ENCODE measurements around the gene CRKL. TPM values are rescaled to one million over a fixed set of nuclear protein-coding genes. Genes with fewer than 3 reads are reported as not detected.

The CRKL gene
- polyA plus RNA-seq, 1 of the 3 experiments (the other 2 are of a cell fraction) = 9.6 TPM

DNA sequence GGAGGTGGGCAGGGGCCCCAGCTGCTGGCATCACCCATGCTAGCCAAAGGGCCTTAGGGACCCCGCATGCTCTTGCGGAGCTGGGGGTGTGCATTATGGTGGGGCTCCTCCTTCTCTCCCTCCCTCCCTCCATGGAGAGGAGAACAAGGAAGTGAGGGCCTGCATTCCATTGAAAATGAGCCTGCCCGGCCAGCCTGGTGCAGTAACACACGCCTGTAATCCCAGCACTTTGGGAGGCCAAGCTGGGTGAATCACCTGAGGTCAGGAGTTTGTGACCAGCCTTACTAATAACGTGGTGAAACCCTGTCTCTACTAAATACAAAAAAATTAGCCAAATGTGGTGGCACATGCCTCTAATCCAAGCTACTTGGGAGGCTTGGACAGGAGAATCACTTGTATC is 36.0 kb upstream of the CRKL start:
- POLR2A ChIA-PET = interaction anchor here (1.0 kb wide), 1 partner anchor 14 kb away, joined by 3 read pairs; no protein-coding TSS in a partner anchor

More for the DNA sequence above, 36.0 kb upstream of the CRKL start:
- H3K4me1 ChIP-seq (ENCODE audit: control insufficient read depth in 1 of 2, insufficient read depth in 2 of 2, low read depth in 1 of 2, low read length in 1 of 2) = peaks cover 0 to 13% of the 10 kb centered on the region in 2 experiments; a peak in 1 of 4 replicates
- WGBS (ENCODE audit: low lambda C conversion rate) = 89% methylated on average over 5 of the region's 5 CpGs
- no peaks in the 10 kb centered on the region for H4K20me1 ChIP-seq (ENCODE audit: insufficient read depth)
- CTCF ChIA-PET = interaction anchor here (1.1 to 1.7 kb wide), 2 partner anchors 9 to 101 kb away, joined by 4 read pairs; partner anchors contain the start of gene LZTR1
- H3K9me3 ChIP-seq = no peaks in the 10 kb centered on the region
- no peaks in the 10 kb centered on the region for H3K79me2 ChIP-seq (ENCODE audit: insufficient read depth)
- peaks cover 6 to 12% of the 10 kb centered on the region in 2 experiments for H3K36me3 ChIP-seq (replicated peaks in 1 of 2; ENCODE audit: control insufficient read depth in 1 of 2, insufficient read depth in 2 of 2, low read length in 1 of 2)
- peaks cover 10% of the 10 kb centered on the region for H3F3A ChIP-seq (replicated peaks; ENCODE audit: insufficient read depth)
- no peak overlapping the region for H3K4me2 ChIP-seq
- H3K27me3 ChIP-seq (ENCODE audit: insufficient read depth) = no peaks in the 10 kb centered on the region
- no peaks in the 10 kb centered on the region for H3K9me2 ChIP-seq
- no peak overlapping the region for H2AFZ ChIP-seq (ENCODE audit: low read depth)
- H3K4me3 ChIP-seq (ENCODE audit: low read depth in 2 of 2, low read length in 1 of 2) = no peak overlapping the region
- no peak overlapping the region for H3K9ac ChIP-seq
- H3K27ac ChIP-seq (ENCODE audit: low read depth in 2 of 2, low read length in 1 of 2) = no peak overlapping the region
- no peak for DNase-seq
- TF ChIP-seq RAD21 (IDR thresholded peaks at IDR 0.05; ENCODE audit: low read length) (no peak), YY1 (IDR thresholded peaks at IDR 0.05; ENCODE audit: low read depth) (no peak), CHD2 (IDR thresholded peaks at IDR 0.05; ENCODE audit: low read length, partially characterized antibody) (no peak), ELF1 (IDR thresholded peaks at IDR 0.05) (no peak), POLR2AphosphoS5 (IDR thresholded peaks at IDR 0.05; ENCODE audit: low read depth, low read length) (no peak)
- TF ChIP-seq, protein P1, sequence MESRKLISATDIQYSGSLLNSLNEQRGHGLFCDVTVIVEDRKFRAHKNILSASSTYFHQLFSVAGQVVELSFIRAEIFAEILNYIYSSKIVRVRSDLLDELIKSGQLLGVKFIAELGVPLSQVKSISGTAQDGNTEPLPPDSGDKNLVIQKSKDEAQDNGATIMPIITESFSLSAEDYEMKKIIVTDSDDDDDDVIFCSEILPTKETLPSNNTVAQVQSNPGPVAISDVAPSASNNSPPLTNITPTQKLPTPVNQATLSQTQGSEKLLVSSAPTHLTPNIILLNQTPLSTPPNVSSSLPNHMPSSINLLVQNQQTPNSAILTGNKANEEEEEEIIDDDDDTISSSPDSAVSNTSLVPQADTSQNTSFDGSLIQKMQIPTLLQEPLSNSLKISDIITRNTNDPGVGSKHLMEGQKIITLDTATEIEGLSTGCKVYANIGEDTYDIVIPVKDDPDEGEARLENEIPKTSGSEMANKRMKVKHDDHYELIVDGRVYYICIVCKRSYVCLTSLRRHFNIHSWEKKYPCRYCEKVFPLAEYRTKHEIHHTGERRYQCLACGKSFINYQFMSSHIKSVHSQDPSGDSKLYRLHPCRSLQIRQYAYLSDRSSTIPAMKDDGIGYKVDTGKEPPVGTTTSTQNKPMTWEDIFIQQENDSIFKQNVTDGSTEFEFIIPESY (IDR thresholded peaks at IDR 0.05; ENCODE audit: borderline replicate concordance, low read depth) = no peak
- TF ChIP-seq, protein P2, sequence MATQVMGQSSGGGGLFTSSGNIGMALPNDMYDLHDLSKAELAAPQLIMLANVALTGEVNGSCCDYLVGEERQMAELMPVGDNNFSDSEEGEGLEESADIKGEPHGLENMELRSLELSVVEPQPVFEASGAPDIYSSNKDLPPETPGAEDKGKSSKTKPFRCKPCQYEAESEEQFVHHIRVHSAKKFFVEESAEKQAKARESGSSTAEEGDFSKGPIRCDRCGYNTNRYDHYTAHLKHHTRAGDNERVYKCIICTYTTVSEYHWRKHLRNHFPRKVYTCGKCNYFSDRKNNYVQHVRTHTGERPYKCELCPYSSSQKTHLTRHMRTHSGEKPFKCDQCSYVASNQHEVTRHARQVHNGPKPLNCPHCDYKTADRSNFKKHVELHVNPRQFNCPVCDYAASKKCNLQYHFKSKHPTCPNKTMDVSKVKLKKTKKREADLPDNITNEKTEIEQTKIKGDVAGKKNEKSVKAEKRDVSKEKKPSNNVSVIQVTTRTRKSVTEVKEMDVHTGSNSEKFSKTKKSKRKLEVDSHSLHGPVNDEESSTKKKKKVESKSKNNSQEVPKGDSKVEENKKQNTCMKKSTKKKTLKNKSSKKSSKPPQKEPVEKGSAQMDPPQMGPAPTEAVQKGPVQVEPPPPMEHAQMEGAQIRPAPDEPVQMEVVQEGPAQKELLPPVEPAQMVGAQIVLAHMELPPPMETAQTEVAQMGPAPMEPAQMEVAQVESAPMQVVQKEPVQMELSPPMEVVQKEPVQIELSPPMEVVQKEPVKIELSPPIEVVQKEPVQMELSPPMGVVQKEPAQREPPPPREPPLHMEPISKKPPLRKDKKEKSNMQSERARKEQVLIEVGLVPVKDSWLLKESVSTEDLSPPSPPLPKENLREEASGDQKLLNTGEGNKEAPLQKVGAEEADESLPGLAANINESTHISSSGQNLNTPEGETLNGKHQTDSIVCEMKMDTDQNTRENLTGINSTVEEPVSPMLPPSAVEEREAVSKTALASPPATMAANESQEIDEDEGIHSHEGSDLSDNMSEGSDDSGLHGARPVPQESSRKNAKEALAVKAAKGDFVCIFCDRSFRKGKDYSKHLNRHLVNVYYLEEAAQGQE (IDR thresholded peaks at IDR 0.05; ENCODE audit: low read depth, low read length) = no peak
